Hepatocyte (in vitro differentiated cells): ENCODE measurements around the gene DDR2. TPM values are rescaled to one million over a fixed set of nuclear protein-coding genes. Genes with fewer than 3 reads are reported as not detected.

ENCODE experiments used
- DNase-seq: peaks from one replicate; pipeline ENCODE4 v3.0.0-alpha.2; 2016; ENCODE audit warnings: low spot score
- H2AFZ ChIP-seq: fragments of 200-600 bp; sonication (generic); 2 replicates; pipeline ENCODE4 v1.6.0; 2016; ENCODE audit warnings: antibody characterized with exemption, mild to moderate bottlenecking
- H3K27ac ChIP-seq: fragments of 200-600 bp; sonication (generic); 2 replicates; pipeline ENCODE4 v1.5.1; 2016; ENCODE audit warnings: mild to moderate bottlenecking
- H3K27me3 ChIP-seq: fragments of 200-600 bp; sonication (generic); 2 replicates; pipeline ENCODE4 v1.6.1; 2016
- H3K36me3 ChIP-seq: fragments of 200-600 bp; sonication (generic); replicated peaks from 2 replicates; pipeline ENCODE4 v1.5.1; 2016; ENCODE audit warnings: low read depth; ENCODE audit not compliant: insufficient read depth
- H3K4me1 ChIP-seq: fragments of 200-600 bp; sonication (generic); 2 replicates; pipeline ENCODE4 v1.5.1; 2016; ENCODE audit warnings: mild to moderate bottlenecking, moderate library complexity; ENCODE audit not compliant: insufficient read depth
- H3K4me2 ChIP-seq: fragments of 200-600 bp; sonication (generic); 2 replicates; pipeline ENCODE4 v1.6.0; 2016
- H3K4me3 ChIP-seq: fragments of 200-600 bp; sonication (generic); 2 replicates; pipeline ENCODE4 v1.5.1; 2016; ENCODE audit warnings: mild to moderate bottlenecking
- H3K79me2 ChIP-seq: fragments of 200-600 bp; sonication (generic); 2 replicates; pipeline ENCODE4 v1.6.0; 2017; ENCODE audit warnings: mild to moderate bottlenecking
- H3K9me2 ChIP-seq: fragments of 200-600 bp; sonication (generic); replicated peaks from 2 replicates; pipeline ENCODE4 v1.6.0; 2017; ENCODE audit warnings: mild to moderate bottlenecking; ENCODE audit not compliant: insufficient read depth
- H3K9me3 ChIP-seq: fragments of 200-600 bp; sonication (generic); 2 replicates; pipeline ENCODE4 v1.5.1; 2016; ENCODE audit warnings: low read depth, mild to moderate bottlenecking
- H4K20me1 ChIP-seq: fragments of 200-600 bp; sonication (generic); 2 replicates; pipeline ENCODE4 v1.6.0; 2016; ENCODE audit warnings: mild to moderate bottlenecking; ENCODE audit not compliant: insufficient read depth, poor library complexity, severe bottlenecking
- EZH2 ChIP-seq: fragments of 200-600 bp; sonication (generic); IDR thresholded peaks from 2 replicates; pipeline ENCODE4 v1.6.1; 2016; ENCODE audit warnings: antibody characterized with exemption, mild to moderate bottlenecking, borderline replicate concordance
- EZH2phosphoT487 ChIP-seq: fragments of 200-600 bp; sonication (generic); IDR thresholded peaks from one replicate; pipeline ENCODE4 v1.6.1; 2018; ENCODE audit warnings: antibody characterized with exemption, mild to moderate bottlenecking, low read depth, moderate library complexity; ENCODE audit not compliant: unreplicated experiment, severe bottlenecking
- WGBS: methylation state at CpG from one replicate; pipeline ENCODE4 v1.1.6; 2016; ENCODE audit warnings: low lambda C conversion rate; ENCODE audit errors: missing lambda C conversion rate; 5-methylcytosine and 5-hydroxymethylcytosine counted together
- polyA plus RNA-seq: library from polyadenylated mRNA; unstranded; fragments of >200 nt; fragmentation: Nextera tagmentation; extraction: Ambion mirVana; gene quantifications from 2 replicates; pipeline ENCODE4 v1.2.1, GENCODE V29; 2016
- total RNA-seq: library from RNA; depleted of rRNA; stranded (reverse); fragments of >200 nt; gene quantifications from 2 replicates; pipeline ENCODE4 v1.2.3, GENCODE V29; 2014
- TF ChIP-seq, protein P1 (sequence below): fragments of 200-600 bp; sonication (generic); IDR thresholded peaks from 2 replicates; pipeline ENCODE4 v1.5.1; 2016; ENCODE audit warnings: antibody characterized with exemption, mild to moderate bottlenecking; ENCODE audit not compliant: poor library complexity

The DDR2 gene
- total and polyA plus RNA-seq, 2 experiments from 2014 or later: 15.7 to 40.2 TPM

GRCh38 chr1:162629651-162630050, 2.6 kb upstream of the DDR2 start:
- H3K4me2 ChIP-seq: no peak overlapping the region

DNA sequence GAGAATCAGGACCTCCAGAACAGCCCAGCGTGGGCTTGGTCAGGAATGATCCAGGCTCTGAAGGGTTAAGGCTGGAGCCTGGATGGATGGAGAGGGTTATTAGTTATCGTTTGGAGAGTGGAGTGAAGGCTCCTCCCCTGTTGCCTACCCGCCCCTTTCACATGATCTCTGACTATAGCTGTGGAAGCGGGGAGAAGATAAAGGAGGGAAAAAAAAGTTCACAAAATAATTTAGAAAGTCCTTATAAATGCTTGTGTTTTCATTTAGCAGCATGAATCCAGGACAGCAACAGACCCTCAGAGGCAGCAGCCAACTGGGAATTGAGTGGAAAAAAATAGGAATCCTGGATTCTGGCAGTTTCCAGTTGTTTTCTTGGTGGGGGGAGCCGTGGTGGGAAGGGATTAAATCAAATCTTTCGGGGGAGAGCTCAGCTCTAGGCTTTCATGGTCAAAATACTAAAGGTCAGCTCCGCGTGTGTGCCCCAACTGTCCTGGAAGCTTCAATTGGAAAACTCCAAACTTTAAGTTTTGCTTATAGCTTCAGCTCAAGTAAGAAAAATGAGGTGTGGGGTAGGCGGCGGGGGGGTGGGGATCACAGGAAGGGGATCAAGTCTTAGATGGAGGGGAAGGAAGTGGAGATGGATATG, 595 bp upstream of the DDR2 start:
- H3K9me2 ChIP-seq: no peaks in the 10 kb centered on the region
- TF ChIP-seq EZH2 (no peak), EZH2phosphoT487 (no peak)
- TF ChIP-seq, protein P1, sequence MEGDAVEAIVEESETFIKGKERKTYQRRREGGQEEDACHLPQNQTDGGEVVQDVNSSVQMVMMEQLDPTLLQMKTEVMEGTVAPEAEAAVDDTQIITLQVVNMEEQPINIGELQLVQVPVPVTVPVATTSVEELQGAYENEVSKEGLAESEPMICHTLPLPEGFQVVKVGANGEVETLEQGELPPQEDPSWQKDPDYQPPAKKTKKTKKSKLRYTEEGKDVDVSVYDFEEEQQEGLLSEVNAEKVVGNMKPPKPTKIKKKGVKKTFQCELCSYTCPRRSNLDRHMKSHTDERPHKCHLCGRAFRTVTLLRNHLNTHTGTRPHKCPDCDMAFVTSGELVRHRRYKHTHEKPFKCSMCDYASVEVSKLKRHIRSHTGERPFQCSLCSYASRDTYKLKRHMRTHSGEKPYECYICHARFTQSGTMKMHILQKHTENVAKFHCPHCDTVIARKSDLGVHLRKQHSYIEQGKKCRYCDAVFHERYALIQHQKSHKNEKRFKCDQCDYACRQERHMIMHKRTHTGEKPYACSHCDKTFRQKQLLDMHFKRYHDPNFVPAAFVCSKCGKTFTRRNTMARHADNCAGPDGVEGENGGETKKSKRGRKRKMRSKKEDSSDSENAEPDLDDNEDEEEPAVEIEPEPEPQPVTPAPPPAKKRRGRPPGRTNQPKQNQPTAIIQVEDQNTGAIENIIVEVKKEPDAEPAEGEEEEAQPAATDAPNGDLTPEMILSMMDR: no peak
- peaks cover 35% of the 10 kb centered on the region for H3K79me2 ChIP-seq
- no peaks in the 10 kb centered on the region for H4K20me1 ChIP-seq
- H3K36me3 ChIP-seq: no peaks in the 10 kb centered on the region
- peak overlapping the region; percentile 31 for H3K4me3 ChIP-seq
- H3K4me2 ChIP-seq: peak overlapping the region; percentile 78
- no peaks in the 10 kb centered on the region for H3K9me3 ChIP-seq
- peaks cover 13% of the 10 kb centered on the region for H3K4me1 ChIP-seq
- 26% methylated on average over 10 of the region's 10 CpGs for WGBS
- DNase-seq: peak; percentile 49
- H3K27ac ChIP-seq: peak overlapping the region; percentile 89
- H2AFZ ChIP-seq: no peak overlapping the region
- no peaks in the 10 kb centered on the region for H3K27me3 ChIP-seq

More at GRCh38 chr1:162629651-162630050, 2.6 kb upstream of the DDR2 start:
- Histone ChIP-seq H3K27ac (peak overlapping the region; percentile 89), H3K4me3 (no peak overlapping the region), H3K36me3 (no peaks in the 10 kb centered on the region), H3K4me1 (peaks cover 25% of the 10 kb centered on the region), H2AFZ (no peak overlapping the region), H3K27me3 (no peaks in the 10 kb centered on the region), H4K20me1 (no peaks in the 10 kb centered on the region), H3K9me2 (no peaks in the 10 kb centered on the region), H3K79me2 (peaks cover 14% of the 10 kb centered on the region), H3K9me3 (no peaks in the 10 kb centered on the region)
- no peak for DNase-seq
- 89% methylated on average over 2 of the region's 2 CpGs for WGBS
- TF ChIP-seq, protein P1: no peak
- TF ChIP-seq EZH2 (no peak), EZH2phosphoT487 (no peak)

DNA sequence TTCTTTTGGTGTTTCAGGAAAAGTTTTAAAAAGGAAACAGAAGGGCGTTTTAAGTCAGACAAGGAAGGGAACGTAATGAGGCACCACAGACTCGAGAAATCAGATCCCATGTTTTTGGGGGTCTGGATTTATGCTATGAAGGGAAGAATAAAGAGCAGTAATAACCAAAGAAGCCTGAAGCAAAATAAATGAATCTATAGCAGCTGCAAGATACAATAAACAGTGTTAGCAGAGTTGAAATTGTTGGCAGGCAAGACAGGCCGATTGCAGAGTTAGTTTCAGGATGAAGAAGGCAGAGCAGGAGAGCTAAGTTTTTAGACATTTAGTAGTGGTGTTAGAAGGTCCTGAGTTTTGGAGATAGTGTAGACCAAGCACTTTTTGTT, 425 bp downstream of the DDR2 start:
- Histone ChIP-seq H3K9me3 (no peaks in the 10 kb centered on the region), H3K79me2 (peaks cover 45% of the 10 kb centered on the region), H3K4me3 (peak overlapping the region; percentile 5), H3K9me2 (no peaks in the 10 kb centered on the region), H4K20me1 (no peaks in the 10 kb centered on the region), H2AFZ (no peak overlapping the region), H3K4me2 (peak overlapping the region; percentile 78), H3K4me1 (peaks cover 13% of the 10 kb centered on the region), H3K27me3 (no peaks in the 10 kb centered on the region), H3K27ac (peak overlapping the region; percentile 89), H3K36me3 (no peaks in the 10 kb centered on the region)
- DNase-seq: peak; percentile 12
- WGBS: 57% methylated on average over 4 of the region's 4 CpGs
- no peak for TF ChIP-seq EZH2
- no peak for TF ChIP-seq EZH2phosphoT487
- TF ChIP-seq, protein P1: no peak
